GM19438 (cell line): Measurements from ENCODE around the gene PLEKHN1.
"Not testable (repeated sequence)": the region's sequence is repeated elsewhere in the genome, so short reads cannot be mapped to it uniquely, and the experiment has no call there.

Experiments used
- ATAC-seq: cut with Tn5 transposase; IDR thresholded peaks from one replicate; pipeline ENCODE4 v1.9.1; 2021; ENCODE audit warnings: low read depth; ENCODE audit not compliant: unreplicated experiment

The PLEKHN1 gene

DNA sequence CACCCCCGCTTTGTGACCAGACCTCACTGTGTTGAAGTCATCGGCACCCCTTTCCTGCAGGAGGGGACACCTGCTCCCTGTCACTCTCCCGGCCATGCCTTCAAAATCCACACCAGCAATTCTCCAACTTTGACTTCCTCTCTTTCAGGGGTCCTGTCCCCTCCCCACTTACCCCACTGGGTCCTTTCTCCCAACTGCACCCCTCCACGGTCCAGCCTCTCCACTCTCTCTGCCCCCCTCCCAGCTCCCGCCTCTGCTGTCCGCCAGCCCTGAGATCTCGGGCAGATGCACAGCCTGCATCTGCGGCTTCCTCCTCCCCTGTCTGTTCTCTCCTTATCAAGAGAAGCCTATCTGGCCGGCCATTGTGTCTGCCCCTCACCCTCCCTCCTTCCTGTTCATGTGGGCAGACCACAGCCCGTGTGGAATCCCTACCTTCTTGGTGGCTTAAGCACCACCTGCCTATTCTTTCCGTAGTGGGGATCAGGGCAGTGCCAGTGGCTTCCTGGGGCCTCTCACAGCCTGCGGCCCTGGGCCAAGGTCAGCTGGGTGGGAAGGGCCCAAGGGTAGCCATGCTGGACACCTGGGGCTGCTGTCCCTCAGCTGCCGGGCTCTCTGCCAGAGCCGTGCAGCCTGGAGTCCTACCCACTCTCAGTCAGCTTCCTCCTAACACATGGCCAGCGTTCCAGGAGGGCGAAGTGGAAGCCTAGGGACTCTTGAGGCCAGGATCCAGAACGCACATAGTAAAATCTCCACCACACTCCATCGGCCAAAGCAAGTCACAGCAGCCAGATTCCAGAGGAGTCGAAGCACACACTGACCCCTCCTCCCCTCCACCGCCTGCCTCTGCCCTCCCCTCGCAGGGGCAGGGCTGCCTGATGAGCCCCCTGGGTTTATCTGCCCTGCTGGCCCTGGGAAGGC is 38.8 kb downstream of the PLEKHN1 start:
- ATAC-seq, result no peak

DNA sequence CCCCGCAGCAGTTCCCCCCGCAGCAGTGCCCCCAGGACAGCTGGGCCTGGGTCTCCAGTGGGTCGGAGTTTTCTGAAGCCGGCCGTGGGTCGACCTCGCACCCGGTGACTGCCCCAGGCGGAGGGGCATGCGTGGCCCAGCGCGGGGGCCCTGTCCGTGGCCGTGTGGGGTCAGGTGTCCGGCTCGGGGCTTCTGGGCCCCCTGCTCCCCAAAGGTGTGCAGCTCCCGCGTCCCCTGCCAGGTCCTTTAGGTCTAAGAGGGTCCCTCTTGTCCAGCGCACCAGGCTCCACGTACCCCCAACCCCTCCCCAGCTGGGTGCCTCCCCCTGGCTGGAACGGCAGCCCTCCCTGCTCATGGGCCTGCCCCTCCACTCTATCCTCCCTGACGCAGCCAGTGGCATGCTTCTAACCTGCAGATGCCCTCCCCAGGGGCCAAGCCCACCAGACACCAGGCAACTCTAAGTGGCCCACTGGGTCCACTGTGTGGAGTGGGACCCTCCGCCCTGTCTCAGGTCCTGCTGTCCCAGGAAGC is 39.6 kb downstream of the PLEKHN1 start:
- no peak for ATAC-seq

DNA sequence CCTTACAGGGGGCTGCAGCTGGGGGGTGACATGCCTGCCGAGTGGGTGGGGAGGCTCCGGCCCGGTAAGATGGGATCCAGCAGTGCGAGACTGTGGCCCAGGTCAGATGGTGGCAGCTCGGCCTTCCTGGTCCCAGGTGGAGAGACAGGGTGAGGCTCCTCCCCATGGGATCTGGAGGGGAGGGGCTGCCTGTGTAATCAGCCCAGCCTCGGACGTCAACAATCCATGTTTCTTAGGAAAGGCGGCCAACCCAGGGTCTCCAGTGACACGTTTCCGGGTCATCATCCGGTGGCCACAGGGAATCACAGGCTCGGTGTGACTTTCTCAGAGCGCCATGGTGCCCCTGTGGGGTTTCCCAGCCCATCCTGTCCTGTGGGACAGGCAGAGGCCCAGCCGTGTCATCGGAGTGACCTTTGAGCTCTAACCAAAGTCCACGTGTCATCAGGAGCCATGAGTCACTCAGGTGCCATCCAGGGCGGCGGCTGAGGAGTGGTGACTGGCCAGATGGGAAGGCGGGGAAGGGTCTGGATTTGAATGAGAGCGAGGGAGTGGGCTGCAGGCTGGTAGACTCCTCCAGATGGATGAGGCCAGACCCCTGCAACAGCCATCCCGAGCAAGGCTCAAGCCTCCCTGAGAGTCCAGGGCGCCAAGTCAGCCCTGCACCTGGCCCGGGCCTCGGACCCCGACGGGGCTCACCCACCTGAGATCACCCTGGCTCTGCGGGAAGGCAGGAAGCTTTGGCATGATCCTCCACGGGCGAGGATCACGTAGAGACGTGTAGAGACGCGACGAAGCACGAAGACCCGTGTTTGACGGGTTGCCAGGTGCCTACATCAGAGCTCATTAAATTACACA is 40.2 kb downstream of the PLEKHN1 start:
- ATAC-seq, result no peak

DNA sequence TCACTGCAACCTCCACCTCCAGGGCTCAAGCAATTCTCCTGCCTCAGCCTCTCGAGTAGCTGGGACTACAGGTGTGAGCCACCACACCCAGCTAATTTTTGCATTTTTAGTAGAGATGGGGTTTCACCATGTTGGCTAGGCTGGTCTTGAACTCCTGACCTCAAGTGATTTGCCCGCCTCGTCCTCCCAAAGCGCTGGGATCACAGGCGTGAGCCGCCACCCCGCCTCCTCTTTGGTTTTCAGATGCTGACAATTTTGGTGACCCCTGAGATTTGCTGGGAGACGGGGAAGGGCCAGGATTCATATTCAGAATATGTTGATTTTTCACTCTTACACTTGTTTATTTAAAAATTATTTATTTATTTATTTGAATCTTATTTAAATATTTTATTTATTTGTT is 43.8 kb downstream of the PLEKHN1 start:
- not testable (repeated sequence) for ATAC-seq

DNA sequence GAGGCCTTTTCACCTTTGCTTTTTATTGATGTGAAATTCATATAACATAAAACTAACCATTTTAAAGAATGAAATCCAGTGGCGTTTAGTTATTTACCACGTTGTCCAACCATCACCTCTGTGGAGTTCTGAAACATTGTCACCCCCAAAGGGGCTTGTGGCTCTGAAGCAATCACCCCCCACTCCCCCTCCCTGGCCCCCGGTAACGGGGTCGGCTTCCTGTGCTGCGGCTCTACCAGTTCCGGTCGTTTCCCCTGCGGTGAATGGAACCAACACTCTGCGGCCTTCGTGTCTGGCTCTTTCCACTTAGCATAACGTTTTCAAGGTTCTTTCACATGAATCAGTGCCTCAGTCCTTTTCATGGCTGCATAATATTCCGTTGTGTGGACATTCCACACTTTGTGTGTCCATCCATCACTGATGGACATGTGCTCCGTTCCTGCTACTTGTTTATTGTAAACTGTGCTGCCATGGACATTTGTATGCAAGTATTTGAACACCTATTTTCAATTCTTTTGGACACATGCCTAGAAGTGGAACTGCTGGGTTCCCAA is 45.2 kb downstream of the PLEKHN1 start:
- no peak for ATAC-seq

DNA sequence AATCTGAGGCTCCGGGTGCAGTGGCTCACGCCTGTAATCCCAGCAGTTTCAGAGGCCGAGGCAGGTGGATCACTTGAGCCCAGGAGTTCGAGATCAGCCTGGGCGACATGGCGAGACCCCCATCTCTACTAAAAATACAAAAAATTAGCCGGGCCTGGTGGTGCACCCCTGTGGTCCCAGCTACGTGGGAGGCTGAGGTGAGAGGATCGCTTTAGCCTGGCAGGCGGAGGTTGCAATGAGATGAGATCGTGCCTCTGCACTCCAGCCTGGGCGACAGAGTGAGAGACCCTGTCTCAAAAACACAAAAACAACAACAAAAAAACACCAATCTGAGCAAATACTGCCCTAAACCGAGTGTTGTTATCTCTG is 46.4 kb downstream of the PLEKHN1 start:
- not testable (repeated sequence) for ATAC-seq

DNA sequence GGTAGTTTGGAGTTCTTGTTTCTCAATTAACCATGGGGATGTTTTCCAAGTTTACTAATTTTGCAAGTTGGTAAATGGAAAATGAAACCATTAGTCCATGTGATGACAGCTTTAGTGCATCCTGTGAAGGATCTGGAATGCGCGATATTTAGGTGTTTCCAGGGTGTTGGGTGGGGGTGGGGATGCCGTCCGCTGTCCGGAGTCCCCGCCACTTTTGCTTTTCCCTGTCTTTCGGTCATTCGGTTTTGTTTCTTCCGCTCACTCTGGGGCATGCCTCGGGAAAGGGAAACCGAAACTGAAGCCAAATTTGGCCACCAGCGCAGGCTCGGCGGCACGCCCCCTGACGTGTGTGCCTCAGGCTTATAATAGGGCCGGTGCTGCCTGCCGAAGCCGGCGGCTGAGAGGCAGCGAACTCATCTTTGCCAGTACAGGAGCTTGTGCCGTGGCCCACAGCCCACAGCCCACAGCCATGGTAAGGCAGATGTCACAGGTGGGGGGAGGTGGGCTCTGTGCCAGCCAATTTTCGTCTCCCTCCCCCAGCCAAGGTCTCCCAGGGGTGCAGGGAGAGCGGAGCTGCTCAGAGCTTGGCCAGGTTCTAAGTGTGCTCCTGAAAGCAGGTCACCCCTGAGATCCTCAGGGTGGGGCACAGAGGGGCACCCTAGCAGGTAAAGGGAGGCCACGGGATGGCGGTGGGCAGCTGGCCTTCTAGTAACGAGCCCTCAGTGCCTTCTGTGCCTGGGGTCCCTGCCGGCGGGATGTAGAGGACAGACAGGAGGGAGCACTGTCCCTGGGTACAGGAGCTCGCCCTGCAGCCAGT is 47.0 kb downstream of the PLEKHN1 start, which contains the start of gene ISG15:
TSS of gene ISG15 (plus strand) at position 393 of the 817 bp plus-strand sequence. CDS start at position 470, 77 bp downstream.
- peak; percentile 89 for ATAC-seq

DNA sequence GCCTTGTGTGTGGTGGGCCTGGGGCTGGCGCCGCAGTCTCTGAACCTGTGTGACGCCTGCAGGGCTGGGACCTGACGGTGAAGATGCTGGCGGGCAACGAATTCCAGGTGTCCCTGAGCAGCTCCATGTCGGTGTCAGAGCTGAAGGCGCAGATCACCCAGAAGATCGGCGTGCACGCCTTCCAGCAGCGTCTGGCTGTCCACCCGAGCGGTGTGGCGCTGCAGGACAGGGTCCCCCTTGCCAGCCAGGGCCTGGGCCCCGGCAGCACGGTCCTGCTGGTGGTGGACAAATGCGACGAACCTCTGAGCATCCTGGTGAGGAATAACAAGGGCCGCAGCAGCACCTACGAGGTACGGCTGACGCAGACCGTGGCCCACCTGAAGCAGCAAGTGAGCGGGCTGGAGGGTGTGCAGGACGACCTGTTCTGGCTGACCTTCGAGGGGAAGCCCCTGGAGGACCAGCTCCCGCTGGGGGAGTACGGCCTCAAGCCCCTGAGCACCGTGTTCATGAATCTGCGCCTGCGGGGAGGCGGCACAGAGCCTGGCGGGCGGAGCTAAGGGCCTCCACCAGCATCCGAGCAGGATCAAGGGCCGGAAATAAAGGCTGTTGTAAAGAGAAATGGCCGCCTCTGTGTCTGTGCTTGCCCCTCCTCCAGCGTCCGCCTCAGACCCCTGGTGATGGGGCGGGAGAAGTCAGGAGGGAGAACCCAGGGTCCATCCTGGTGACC is 47.8 kb downstream of the PLEKHN1 start:
- ATAC-seq, result no peak

DNA sequence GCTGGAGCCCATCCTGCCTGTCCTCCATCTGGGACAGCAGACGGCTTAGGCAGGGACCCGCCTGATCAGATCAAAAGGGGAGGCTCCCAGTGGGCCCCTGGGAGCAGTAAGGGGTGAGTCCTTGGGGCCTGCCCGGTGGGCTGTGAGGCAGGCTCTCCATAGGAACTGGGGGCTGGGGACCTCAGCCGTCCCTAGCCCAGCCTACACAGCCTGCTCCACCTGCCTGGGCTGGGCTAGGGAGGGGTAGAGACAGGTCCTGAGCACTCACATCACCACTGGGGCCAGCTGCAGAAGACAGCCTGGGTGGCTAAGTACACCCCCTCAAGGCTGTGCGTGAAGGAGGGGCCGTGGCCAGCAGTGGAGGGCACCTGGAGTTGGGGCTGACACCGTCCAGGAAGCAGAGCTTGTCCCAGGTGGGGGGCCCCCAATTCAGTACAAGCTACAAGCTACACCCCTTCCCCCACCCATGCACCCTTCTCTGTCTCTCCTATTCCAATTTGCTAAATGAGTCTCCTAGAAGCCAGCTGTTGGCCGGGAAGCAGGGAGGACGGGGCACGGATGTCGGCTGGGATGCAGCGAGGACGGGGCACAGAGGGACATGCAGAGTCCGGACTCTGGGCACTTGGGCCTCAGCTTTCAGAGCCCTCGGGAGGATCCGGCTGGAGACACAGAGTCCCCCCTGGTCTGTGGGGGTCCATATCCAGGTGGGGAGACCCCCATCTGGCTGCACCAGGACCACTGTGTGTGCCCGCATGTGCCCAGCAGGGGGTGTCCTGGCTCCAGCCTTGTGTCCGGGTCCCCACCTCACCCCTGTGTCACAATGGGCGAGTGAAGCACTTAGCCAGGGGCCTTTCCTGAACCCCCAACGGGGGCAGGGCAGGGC is 48.8 kb downstream of the PLEKHN1 start:
- ATAC-seq, result no peak

DNA sequence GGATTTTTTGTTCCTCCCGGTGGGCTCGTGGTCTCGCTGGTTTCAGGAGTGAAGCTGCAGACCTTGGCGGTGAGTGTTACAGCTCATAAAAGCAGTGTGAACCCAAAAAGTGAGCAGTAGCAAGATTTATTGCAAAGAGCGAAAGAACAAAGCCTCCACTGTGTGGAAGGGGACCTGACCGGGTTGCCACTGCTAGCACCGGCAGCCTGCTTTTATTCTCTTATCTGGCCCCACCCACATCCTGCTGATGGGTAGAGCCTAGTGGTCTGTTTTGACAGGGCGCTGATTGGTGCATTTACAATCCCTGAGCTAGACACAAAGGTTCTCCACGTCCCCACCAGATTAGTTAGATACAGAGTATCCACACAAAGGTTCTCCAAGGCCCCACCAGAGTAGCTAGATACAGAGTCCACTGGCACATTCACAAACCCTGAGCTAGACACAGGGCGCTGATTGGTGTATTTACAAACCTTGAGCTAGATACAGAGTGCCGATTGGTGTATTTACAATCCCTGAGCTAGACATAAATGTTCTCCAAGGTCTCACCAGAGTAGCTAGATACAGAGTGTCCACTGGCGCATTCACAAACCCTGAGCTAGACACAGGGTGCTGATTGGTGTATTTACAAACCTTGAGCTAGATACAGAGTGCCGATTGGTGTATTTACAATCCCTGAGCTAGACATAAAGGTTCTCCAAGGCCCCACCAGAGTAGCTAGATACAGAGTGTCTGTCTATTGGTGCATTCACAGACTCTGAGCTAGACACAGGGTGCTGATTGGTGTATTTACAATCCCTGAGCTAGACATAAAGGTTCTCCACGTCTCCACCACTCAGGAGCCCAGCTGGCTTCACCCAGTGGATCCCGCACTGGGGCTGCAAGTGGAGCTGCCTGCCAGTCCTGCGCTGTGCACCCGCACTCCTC is 51.4 kb downstream of the PLEKHN1 start:
- not testable (repeated sequence) for ATAC-seq

DNA sequence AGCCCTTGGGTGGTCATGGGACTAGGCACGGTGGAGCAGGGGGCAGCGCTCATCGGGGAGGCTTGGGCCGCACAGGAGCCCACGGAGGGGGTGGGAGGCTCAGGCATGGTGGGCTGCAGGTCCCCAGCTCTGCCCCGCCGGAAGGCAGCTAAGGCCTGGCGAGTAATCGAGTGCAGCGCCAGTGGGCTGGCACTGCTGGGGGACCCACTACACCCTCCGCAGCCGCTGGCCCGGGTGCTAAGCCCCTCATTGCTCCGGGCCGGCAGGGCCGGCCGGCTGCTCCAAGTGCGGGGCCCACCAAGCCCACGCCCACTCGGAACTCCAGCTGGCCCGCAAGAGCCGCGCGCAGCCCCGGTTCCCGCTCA is 52.0 kb downstream of the PLEKHN1 start:
- not testable (repeated sequence) for ATAC-seq

DNA sequence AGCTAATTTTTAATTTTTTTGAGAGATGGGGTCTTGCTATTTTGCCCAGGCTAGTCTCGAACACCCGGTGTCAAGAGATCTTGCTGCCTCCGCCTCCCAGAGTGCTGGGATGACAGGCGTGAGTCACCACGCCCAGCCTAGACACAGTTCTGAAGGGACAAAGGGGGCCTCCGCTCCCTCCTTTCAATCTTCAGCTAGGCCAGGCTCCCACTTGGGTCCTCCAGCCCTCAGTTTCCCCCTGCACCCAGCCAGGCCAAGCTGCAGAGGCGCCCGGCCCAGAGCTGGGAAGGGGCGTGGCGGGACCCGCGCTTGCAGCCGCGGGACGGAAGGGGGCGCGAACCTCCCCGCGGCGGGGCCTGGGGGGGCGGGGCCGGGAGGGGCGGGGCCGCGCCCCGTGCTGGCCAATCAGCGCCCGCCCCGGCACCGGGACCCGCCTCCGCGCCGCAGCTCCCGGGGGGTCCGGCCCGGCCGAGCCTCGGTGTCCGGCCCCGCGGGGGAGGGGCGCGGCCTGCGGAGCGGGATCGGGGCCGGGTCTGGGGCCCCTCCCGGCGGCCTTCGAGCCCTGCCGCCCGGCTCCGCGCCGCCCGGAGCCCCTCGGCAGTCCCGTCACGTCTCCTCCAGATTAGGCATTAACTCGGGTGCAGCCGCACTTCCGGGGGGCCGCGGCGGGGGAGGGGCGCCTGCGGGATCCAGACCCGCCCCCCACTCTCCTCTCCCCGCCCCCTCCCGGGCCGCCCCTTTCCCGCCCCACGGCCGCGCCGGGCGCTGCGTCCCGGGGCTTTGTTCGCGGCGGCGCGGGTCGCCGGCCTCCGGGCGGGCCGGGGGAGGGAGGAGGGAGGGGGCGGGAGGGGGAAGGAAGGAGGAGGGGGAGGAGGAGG is 53.1 kb downstream of the PLEKHN1 start:
- ATAC-seq, result peak; percentile 59

DNA sequence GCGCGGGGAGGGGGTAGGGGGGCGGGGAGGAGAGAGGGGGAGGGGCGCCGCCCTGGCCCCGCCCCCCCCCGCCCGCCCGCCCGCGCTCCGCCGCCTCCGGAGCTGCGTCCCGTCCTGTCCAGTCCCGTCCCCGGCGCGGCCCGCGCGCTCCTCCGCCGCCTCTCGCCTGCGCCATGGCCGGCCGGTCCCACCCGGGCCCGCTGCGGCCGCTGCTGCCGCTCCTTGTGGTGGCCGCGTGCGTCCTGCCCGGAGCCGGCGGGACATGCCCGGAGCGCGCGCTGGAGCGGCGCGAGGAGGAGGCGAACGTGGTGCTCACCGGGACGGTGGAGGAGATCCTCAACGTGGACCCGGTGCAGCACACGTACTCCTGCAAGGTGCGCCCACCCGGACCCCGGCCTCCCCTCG is 53.7 kb downstream of the PLEKHN1 start, which contains the start of gene AGRN:
TSS of gene AGRN (plus strand) at position 121 of the 405 bp plus-strand sequence. CDS start at position 174, 53 bp downstream.
- peak; percentile 22 for ATAC-seq

DNA sequence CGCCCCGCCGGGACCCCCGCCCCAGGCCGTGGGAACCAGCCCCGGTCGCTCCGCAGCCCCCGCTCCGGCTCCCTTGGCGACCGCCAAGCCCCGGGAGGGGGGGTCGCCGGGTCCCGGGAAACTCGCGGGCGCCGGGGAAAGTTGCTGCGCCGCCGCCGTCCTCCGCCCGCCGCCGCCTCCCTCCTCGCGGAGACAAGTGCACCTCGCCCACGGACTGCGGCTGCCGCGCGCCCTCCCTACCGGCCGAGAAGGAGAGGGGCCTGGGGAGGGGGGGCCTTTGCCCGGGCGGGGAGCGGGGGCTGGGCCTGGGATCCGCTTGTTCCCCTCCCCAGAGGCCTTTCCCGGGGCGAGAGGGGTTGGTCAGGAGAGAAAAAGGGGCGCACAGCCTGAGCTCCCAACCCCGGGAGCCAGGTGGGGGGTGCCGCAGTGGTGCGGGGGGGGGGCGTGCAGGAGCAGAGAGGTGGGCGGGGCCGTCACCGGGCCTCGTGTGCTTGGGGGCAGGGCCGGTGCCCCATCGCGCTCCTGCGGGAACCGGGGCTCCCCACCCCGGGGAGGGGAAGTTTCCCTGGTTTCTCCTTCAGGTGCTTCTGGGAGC is 54.2 kb downstream of the PLEKHN1 start:
- ATAC-seq, result peak; percentile 6

DNA sequence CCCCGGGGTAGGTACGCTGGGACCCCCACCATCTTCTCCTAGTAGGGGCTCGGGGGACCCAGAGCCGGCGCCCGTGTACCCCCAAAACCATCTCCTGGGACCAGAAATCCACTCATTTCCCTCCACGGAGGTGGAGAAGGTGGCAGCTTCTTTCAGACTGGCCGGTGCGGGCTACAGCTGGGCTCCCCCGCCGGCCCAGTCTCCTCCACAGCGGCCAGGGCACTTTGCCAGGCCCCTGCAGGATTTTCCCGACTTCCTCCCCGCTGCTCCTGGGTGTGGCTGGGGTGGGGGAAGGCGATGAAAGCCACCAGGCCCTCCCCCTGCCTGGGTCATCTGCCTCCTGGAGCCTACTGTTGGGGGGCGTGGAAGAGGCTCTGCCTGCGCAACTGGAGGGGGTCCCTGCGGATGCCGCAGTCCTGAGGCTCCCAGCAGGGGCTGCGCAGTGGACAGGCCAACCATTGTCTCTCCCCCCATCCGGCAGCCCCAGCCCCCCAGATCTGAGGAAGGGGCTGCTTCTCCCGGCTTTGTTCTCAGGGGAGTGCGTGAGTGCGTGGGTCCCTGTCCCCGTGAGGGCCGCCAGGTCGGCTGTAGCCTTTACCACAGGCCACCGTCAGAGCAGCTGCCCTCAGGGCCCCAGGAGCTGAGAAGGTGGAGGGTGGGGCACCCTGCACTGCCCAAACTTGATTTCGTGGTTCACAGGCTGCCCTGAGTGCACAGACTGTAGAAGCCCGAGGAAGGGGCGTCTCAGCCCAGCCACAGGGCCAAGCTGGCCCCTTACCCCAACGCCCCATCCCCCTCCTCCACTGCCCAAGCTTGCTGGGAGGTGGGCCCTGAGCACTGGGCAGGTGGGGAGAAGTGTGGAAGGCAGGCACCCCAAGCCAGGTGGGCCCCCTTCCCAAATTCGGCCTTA is 55.0 kb downstream of the PLEKHN1 start:
- no peak for ATAC-seq
